ENCODE data around the gene CEP57L1.

DNA sequence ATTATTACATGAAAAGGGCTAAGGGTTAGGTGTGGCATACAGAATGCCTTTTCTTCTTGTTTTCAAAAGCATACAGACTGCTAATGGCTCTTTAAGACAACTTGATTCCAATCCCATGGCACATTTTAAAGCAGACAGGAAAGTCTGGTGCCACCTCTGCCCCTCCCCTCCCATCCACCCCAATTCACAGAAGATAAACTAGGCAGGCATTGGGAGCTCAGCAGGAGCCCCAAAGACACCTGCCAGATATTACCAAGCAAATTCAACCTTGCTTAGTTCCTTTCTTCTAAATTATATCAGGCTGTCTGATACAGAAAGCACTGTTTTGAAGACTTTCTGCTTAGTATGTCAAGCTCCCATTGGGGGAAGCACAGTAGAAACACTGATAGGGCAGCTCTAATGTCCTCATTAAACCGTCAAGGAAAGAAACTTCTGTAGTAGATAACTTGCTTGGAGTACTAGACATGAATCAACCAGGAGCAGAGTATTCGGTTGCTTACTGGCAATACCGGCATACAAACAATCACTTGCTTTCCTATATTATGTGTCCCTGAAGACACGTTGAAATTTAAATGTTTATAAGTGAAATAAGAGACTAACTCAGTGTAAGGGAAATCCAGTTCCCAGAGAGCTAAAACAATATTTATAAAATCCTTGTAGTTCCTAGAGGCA, 13.7 kb upstream of the CEP57L1 start:
- TF ChIP-seq EZH2 (IDR thresholded peaks at IDR 0.05; ENCODE audit: insufficient read depth, low read length) = no peak
- TF ChIP-seq, protein P1, sequence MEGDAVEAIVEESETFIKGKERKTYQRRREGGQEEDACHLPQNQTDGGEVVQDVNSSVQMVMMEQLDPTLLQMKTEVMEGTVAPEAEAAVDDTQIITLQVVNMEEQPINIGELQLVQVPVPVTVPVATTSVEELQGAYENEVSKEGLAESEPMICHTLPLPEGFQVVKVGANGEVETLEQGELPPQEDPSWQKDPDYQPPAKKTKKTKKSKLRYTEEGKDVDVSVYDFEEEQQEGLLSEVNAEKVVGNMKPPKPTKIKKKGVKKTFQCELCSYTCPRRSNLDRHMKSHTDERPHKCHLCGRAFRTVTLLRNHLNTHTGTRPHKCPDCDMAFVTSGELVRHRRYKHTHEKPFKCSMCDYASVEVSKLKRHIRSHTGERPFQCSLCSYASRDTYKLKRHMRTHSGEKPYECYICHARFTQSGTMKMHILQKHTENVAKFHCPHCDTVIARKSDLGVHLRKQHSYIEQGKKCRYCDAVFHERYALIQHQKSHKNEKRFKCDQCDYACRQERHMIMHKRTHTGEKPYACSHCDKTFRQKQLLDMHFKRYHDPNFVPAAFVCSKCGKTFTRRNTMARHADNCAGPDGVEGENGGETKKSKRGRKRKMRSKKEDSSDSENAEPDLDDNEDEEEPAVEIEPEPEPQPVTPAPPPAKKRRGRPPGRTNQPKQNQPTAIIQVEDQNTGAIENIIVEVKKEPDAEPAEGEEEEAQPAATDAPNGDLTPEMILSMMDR (IDR thresholded peaks at IDR 0.05; ENCODE audit: insufficient read depth, low read depth, low read length) = no peak
